ENCODE data around the gene HM13.

GRCh38 chr20:31537116-31537871, 23.1 kb downstream of the HM13 start:
- TF ChIP-seq CTCF (IDR thresholded peaks at IDR 0.05; ENCODE audit: low read depth, low read length) (no peak), MAX (IDR thresholded peaks at IDR 0.05; ENCODE audit: low read depth, low read length) (no peak), POLR2A (IDR thresholded peaks at IDR 0.05; ENCODE audit: extremely low read depth, insufficient read length) (no peak)

All from NB4 (cell line).